Suprapubic skin (tissue), 4 donors: ENCODE measurements around the gene CYP3A7.
"Not testable (repeated sequence)": the region's sequence is repeated elsewhere in the genome, so short reads cannot be mapped to it uniquely, and the experiment has no call there.

Source experiments
- EP300 ChIP-seq: sonication (generic); formaldehyde crosslinking; IDR thresholded peaks from one replicate; pipeline ENCODE4 v1.6.1; 2017; ENCODE audit warnings: antibody characterized with exemption
- POLR2A ChIP-seq, 2 donors: fragments of 450-650 bp; IDR thresholded peaks; one replicate each; pipeline ENCODE4 v1.6.1; 2017; ENCODE audit warnings: antibody characterized with exemption in 2 of 2, mild to moderate bottlenecking in 2 of 2, moderate library complexity in 2 of 2
- POLR2AphosphoS5 ChIP-seq, 3 donors: sonication (generic); formaldehyde crosslinking; IDR thresholded peaks; one replicate each; pipeline ENCODE4 v1.6.1; 2017; ENCODE audit warnings: antibody characterized with exemption in 3 of 3
- TF ChIP-seq, protein P1 (sequence below), 2 donors: fragments of 200-600 bp in 1 of 2; fragments of 450-650 bp in 1 of 2; sonication (generic) in 1 of 2; IDR thresholded peaks; one replicate each; pipeline ENCODE4 v1.5.1; 2016 to 2019; ENCODE audit warnings: antibody characterized with exemption in 2 of 2, mild to moderate bottlenecking in 1 of 2, moderate library complexity in 1 of 2

DNA sequence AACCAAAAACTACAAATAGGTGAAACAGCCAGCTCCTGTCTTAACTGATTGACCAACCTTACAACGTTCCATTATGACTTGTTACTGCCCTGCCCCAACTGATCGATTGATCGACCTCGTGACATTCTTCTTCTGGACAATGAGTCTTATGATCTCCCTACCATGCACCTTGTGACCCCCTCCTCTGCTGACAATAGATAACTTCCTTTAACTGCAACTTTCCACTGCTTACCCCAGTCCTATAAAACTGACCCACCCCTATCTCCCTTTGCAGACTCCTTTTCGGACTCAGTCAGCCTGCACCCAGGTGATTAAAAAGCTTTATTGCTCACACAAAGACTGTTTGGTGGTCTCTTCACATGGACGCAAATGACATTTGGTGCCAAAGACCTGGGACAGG is 11.8 kb downstream of the CYP3A7 start:
- TF ChIP-seq POLR2AphosphoS5 (IDR thresholded peaks at IDR 0.05); EP300; POLR2A (IDR thresholded peaks at IDR 0.05): not testable (repeated sequence)
- TF ChIP-seq, protein P1, sequence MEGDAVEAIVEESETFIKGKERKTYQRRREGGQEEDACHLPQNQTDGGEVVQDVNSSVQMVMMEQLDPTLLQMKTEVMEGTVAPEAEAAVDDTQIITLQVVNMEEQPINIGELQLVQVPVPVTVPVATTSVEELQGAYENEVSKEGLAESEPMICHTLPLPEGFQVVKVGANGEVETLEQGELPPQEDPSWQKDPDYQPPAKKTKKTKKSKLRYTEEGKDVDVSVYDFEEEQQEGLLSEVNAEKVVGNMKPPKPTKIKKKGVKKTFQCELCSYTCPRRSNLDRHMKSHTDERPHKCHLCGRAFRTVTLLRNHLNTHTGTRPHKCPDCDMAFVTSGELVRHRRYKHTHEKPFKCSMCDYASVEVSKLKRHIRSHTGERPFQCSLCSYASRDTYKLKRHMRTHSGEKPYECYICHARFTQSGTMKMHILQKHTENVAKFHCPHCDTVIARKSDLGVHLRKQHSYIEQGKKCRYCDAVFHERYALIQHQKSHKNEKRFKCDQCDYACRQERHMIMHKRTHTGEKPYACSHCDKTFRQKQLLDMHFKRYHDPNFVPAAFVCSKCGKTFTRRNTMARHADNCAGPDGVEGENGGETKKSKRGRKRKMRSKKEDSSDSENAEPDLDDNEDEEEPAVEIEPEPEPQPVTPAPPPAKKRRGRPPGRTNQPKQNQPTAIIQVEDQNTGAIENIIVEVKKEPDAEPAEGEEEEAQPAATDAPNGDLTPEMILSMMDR (IDR thresholded peaks at IDR 0.05): not testable (repeated sequence)
